Measurements from ENCODE around the gene CCR1. TPM values are rescaled to one million over a fixed set of nuclear protein-coding genes. Genes with fewer than 3 reads are reported as not detected.

CCR1 gene
- total and polyA plus RNA-seq, 2 experiments from 2014 or later = not detected

GRCh38 chr3:46209053-46209452 lies 940 bp upstream of the CCR1 start:
- Mint-ChIP-seq H3K27ac (no peak overlapping the region), H3K4me3 (no peak overlapping the region), H3K36me3 (ENCODE audit: low read depth) (no peaks in the 10 kb centered on the region), H3K4me1 (peaks cover 8% of the 10 kb centered on the region), H3K9me3 (no peaks in the 10 kb centered on the region), H3K27me3 (ENCODE audit: insufficient read depth, low read depth, poor library complexity) (no peaks in the 10 kb centered on the region)
- Histone ChIP-seq H3K4me1 (ENCODE audit: insufficient read depth) (peaks cover 5% of the 10 kb centered on the region; the same call in 1 of the 2 replicates), H4K20me1 (replicated peaks; ENCODE audit: insufficient read depth) (no peaks in the 10 kb centered on the region), H3K27me3 (ENCODE audit: insufficient read depth) (no peaks in the 10 kb centered on the region), H3K4me2 (no peak overlapping the region), H2AFZ (no peak overlapping the region), H3K9me2 (ENCODE audit: insufficient read depth) (peaks cover 11% of the 10 kb centered on the region), H3K79me2 (replicated peaks; ENCODE audit: insufficient read depth) (no peaks in the 10 kb centered on the region), H3K4me3 (no peak overlapping the region), H3F3A (replicated peaks; ENCODE audit: low read depth) (no peaks in the 10 kb centered on the region), H3K36me3 (ENCODE audit: insufficient read depth) (no peaks in the 10 kb centered on the region), H3K27ac (ENCODE audit: low read depth) (no peak overlapping the region)
- TF ChIP-seq JUNB (IDR thresholded peaks at IDR 0.05; ENCODE audit: unreplicated experiment) (no peak), POLR2AphosphoS5 (IDR thresholded peaks at IDR 0.05; ENCODE audit: low read depth) (no peak), ZNF114 (CRISPR knock-in tag; IDR thresholded peaks at IDR 0.05) (no peak), ETS1 (IDR thresholded peaks at IDR 0.05) (no peak), ZNF331 (CRISPR knock-in tag; IDR thresholded peaks at IDR 0.05; ENCODE audit: low read depth) (no peak), EZH2phosphoT487 (IDR thresholded peaks at IDR 0.05; ENCODE audit: unreplicated experiment) (no peak), CREB1 (CRISPR knock-in tag; IDR thresholded peaks at IDR 0.05; ENCODE audit: low read depth) (no peak), REST (IDR thresholded peaks at IDR 0.05; ENCODE audit: unreplicated experiment) (no peak), CTCF (conservative IDR thresholded peaks at IDR 0.05; ENCODE audit: low read depth in 2 of 2) (no peak), STAT1 (IDR thresholded peaks at IDR 0.05; ENCODE audit: unreplicated experiment) (no peak), ZNF462 (CRISPR knock-in tag; IDR thresholded peaks at IDR 0.05) (no peak), NANOG (IDR thresholded peaks at IDR 0.05; ENCODE audit: borderline replicate concordance) (no peak), EZH2 (IDR thresholded peaks at IDR 0.05; ENCODE audit: low read depth, unreplicated experiment) (no peak)
- ATAC-seq (no peak), DNase-seq (ENCODE audit: low spot score) (no peak)
